H1 (cell line): ENCODE results near the gene TSPAN1. TPM values are rescaled to one million over a fixed set of nuclear protein-coding genes. Genes with fewer than 3 reads are reported as not detected.

Source experiments
- CTCF ChIA-PET: fragments of 300-600 bp; sonication (Branson Sonifier 250); formaldehyde crosslinking; loops from one replicate; lab custom pipeline; 2021; ENCODE audit not compliant: partially characterized antibody; lab: Charles Lee
- POLR2A ChIA-PET: fragments of 300-600 bp; sonication (Branson Sonifier 250); formaldehyde crosslinking; loops from one replicate; lab custom pipeline; 2021; ENCODE audit warnings: inconsistent platforms; ENCODE audit not compliant: partially characterized antibody; lab: Charles Lee
- DNase-seq, 2 experiments: peaks; one replicate each; pipeline versions ENCODE4 v3.0.0 to v3.0.0-alpha.2; 2010 to 2022; ENCODE audit warnings: low spot score in 2 of 2, low read depth in 1 of 2, mixed read lengths in 1 of 2
- FAIRE-seq: peaks from 2 replicates; lab custom pipeline; 2011; peaks lifted over from hg19 to GRCh38; lab: Jason Lieb, UNC
- H2AFZ ChIP-seq: 2 replicates; pipeline ENCODE4 v1.8.1; 2012; ENCODE audit warnings: low read length, inconsistent platforms
- H2AK5ac ChIP-seq: 2 replicates; pipeline ENCODE4 v1.6.1; 2013; ENCODE audit warnings: low read depth, low read length
- H2BK120ac ChIP-seq: replicated peaks from 2 replicates; pipeline ENCODE3; 2013; ENCODE audit warnings: low read depth, low read length, inconsistent platforms
- H2BK12ac ChIP-seq: 2 replicates; pipeline ENCODE4 v1.6.1; 2013; ENCODE audit warnings: low read depth, low read length
- H2BK15ac ChIP-seq: 2 replicates; pipeline ENCODE4 v1.6.1; 2013; ENCODE audit warnings: low read length
- H2BK20ac ChIP-seq: 2 replicates; pipeline ENCODE4 v1.6.1; 2013; ENCODE audit warnings: low read length
- H2BK5ac ChIP-seq: 2 replicates; pipeline ENCODE4 v1.6.1; 2013; ENCODE audit warnings: low read depth, low read length
- H3K14ac ChIP-seq: 2 replicates; pipeline ENCODE4 v1.6.1; 2013; ENCODE audit warnings: inconsistent platforms; ENCODE audit not compliant: insufficient read length
- H3K18ac ChIP-seq: 2 replicates; pipeline ENCODE4 v1.6.1; 2013; ENCODE audit warnings: low read length; ENCODE audit errors: extremely low read depth
- H3K23ac ChIP-seq: 2 replicates; pipeline ENCODE4 v1.6.1; 2013; ENCODE audit warnings: inconsistent platforms; ENCODE audit not compliant: insufficient read length
- H3K23me2 ChIP-seq: 2 replicates; pipeline ENCODE4 v1.6.1; 2013; ENCODE audit warnings: low read depth, low read length
- H3K27ac ChIP-seq: 2 replicates; pipeline ENCODE4 v1.6.1; 2011; ENCODE audit warnings: low read depth, low read length, inconsistent platforms
- H3K27me3 ChIP-seq, 4 experiments: replicated peaks in 1 of 4; 1 replicate in 1 of 4; 2 replicates in 3 of 4; pipeline versions ENCODE4 v1.6.1 to v1.8.1; 2011 to 2013; ENCODE audit warnings: low read length in 3 of 4, mild to moderate bottlenecking in 3 of 4, inconsistent platforms in 2 of 4, mixed read lengths in 2 of 4, moderate library complexity in 1 of 4; ENCODE audit not compliant: control insufficient read depth in 3 of 4, insufficient read depth in 3 of 4; ENCODE audit errors: extremely low read depth in 1 of 4
- H3K36me3 ChIP-seq, 4 experiments: 2 replicates each; pipeline versions ENCODE4 v1.6.1 to v1.8.1; 2011 to 2013; ENCODE audit warnings: mild to moderate bottlenecking in 4 of 4, low read length in 3 of 4, moderate library complexity in 2 of 4, control low read depth in 1 of 4, inconsistent platforms in 1 of 4; ENCODE audit not compliant: insufficient read depth in 4 of 4, control insufficient read depth in 2 of 4
- H3K4ac ChIP-seq: replicated peaks from 2 replicates; pipeline ENCODE3; 2013; ENCODE audit warnings: low read length, low read depth, mixed read lengths, inconsistent platforms; ENCODE audit not compliant: insufficient read length
- H3K4me1 ChIP-seq, 4 experiments: replicated peaks in 1 of 4; 1 replicate in 1 of 4; 2 replicates in 3 of 4; pipeline versions ENCODE4 v1.6.1 to v1.8.1; 2011 to 2013; ENCODE audit warnings: low read length in 3 of 4, inconsistent platforms in 2 of 4, mixed read lengths in 1 of 4; ENCODE audit not compliant: insufficient read depth in 4 of 4, control insufficient read depth in 3 of 4
- H3K4me2 ChIP-seq, 2 experiments: 2 replicates each; pipeline versions ENCODE4 v1.6.1 to v1.8.1; 2011 to 2013; ENCODE audit warnings: low read depth in 2 of 2, low read length in 2 of 2, control low read depth in 1 of 2, inconsistent platforms in 1 of 2, mild to moderate bottlenecking in 1 of 2; ENCODE audit not compliant: insufficient read depth in 1 of 2
- H3K4me3 ChIP-seq, 4 experiments: fragments of 200-600, 300-600 bp in 1 of 4; sonication (generic), shearing (Covaris generic), sonication (Bioruptor Twin) in 1 of 4; 2 replicates each; pipeline versions ENCODE4 v1.5.1 to v1.8.1; 2011 to 2016; ENCODE audit warnings: low read length in 4 of 4, low read depth in 3 of 4, control low read depth in 2 of 4, inconsistent platforms in 2 of 4, mild to moderate bottlenecking in 2 of 4, mixed read lengths in 1 of 4, moderate library complexity in 1 of 4; ENCODE audit not compliant: insufficient read depth in 2 of 4; ENCODE audit errors: extremely low read depth in 1 of 4
- H3K56ac ChIP-seq: replicated peaks from 2 replicates; pipeline ENCODE3; 2013; ENCODE audit warnings: low read depth, mild to moderate bottlenecking, mixed read lengths, low read length, inconsistent platforms; ENCODE audit not compliant: insufficient read length
- H3K79me1 ChIP-seq: 2 replicates; pipeline ENCODE4 v1.6.1; 2013; ENCODE audit warnings: low read depth, low read length, control low read depth
- H3K79me2 ChIP-seq, 2 experiments: 2 replicates each; pipeline versions ENCODE4 v1.6.1 to v1.8.1; 2012 to 2013; ENCODE audit warnings: low read length in 2 of 2, mild to moderate bottlenecking in 2 of 2, inconsistent platforms in 1 of 2; ENCODE audit not compliant: insufficient read depth in 2 of 2, control insufficient read depth in 1 of 2
- H3K9ac ChIP-seq, 4 experiments: replicated peaks in 1 of 4; 1 replicate in 1 of 4; 2 replicates in 3 of 4; pipeline versions ENCODE4 v1.6.1 to v1.8.1; 2011 to 2013; ENCODE audit warnings: low read depth in 3 of 4, low read length in 3 of 4, control low read depth in 2 of 4, mild to moderate bottlenecking in 2 of 4, moderate library complexity in 2 of 4, inconsistent platforms in 1 of 4; ENCODE audit errors: extremely low read depth in 1 of 4
- H3K9me3 ChIP-seq, 2 experiments: 2 replicates each; pipeline versions ENCODE4 v1.6.1 to v1.8.1; 2012 to 2013; ENCODE audit warnings: mild to moderate bottlenecking in 2 of 2, moderate library complexity in 2 of 2, control low read depth in 1 of 2, inconsistent platforms in 1 of 2, low read depth in 1 of 2, low read length in 1 of 2, mixed read lengths in 1 of 2; ENCODE audit not compliant: insufficient read depth in 2 of 2
- H4K20me1 ChIP-seq, 2 experiments: replicated peaks in 1 of 2; 2 replicates each; pipeline versions ENCODE3 to v1.8.1; 2011 to 2013; ENCODE audit warnings: inconsistent platforms in 2 of 2, low read length in 2 of 2, mild to moderate bottlenecking in 1 of 2; ENCODE audit not compliant: insufficient read depth in 2 of 2, control insufficient read depth in 1 of 2
- H4K5ac ChIP-seq: 2 replicates; pipeline ENCODE4 v1.6.1; 2013; ENCODE audit warnings: low read length, low read depth, mixed read lengths, inconsistent platforms; ENCODE audit not compliant: insufficient read length
- H4K8ac ChIP-seq: 2 replicates; pipeline ENCODE4 v1.8.0; 2013; ENCODE audit warnings: mild to moderate bottlenecking, moderate library complexity, low read length, inconsistent platforms; ENCODE audit not compliant: insufficient read depth; ENCODE audit errors: extremely low read depth
- H4K91ac ChIP-seq: replicated peaks from 2 replicates; pipeline ENCODE3; 2013; ENCODE audit warnings: low read length, mixed read lengths, inconsistent platforms; ENCODE audit not compliant: insufficient read length
- EP300 ChIP-seq, 2 experiments: IDR thresholded peaks; 1 replicate in 1 of 2; 2 replicates in 1 of 2; pipeline ENCODE4 v1.6.1; 2011 to 2012; ENCODE audit warnings: low read depth in 2 of 2, low read length in 2 of 2, mild to moderate bottlenecking in 2 of 2, borderline replicate concordance in 1 of 2, inconsistent platforms in 1 of 2, moderate library complexity in 1 of 2
- WGBS, 2 experiments: shearing (Covaris generic) in 1 of 2; methylation state at CpG; one replicate each; pipeline versions ENCODE4 v1.1.6 to v1.1.7; 2013 to 2015; ENCODE audit warnings: low lambda C conversion rate in 2 of 2, mixed read lengths in 2 of 2, inconsistent platforms in 1 of 2, low coverage in 1 of 2, missing lambda C conversion rate in 1 of 2; ENCODE audit not compliant: insufficient replicate concordance in 2 of 2, insufficient coverage in 1 of 2, insufficient read length in 1 of 2; ENCODE audit errors: extremely low coverage in 1 of 2, missing lambda C conversion rate in 1 of 2; 5-methylcytosine and 5-hydroxymethylcytosine counted together
- polyA plus RNA-seq, 7 experiments: library from polyadenylated mRNA; depleted of rRNA in 3 of 7; stranded (reverse) in 5 of 7; unstranded in 2 of 7; fragments of >200 nt in 5 of 7; fragments of 200-250 nt in 2 of 7; gene quantifications; 1 replicate in 5 of 7; 2 replicates in 1 of 7; 4 replicates in 1 of 7; pipeline versions ENCODE4 v1.2.1 to v1.2.3, GENCODE V29; 2011 to 2013; ENCODE audit warnings: missing spikeins in 2 of 7, mixed read lengths in 2 of 7
- total RNA-seq: library from RNA; stranded (reverse); fragmentation: NEBNext Ultra II Directional; extraction: Animal tissue kit (Norgen Biotek cat#: 25700); gene quantifications from 2 replicates; pipeline ENCODE4 v1.2.1, GENCODE V29; 2021

Gene TSPAN1
- total and polyA plus RNA-seq, 2 of the 8 experiments (the other 6 are each of a cell fraction or from before 2014, with no cell fraction given), result 0.05 TPM; not detected in 1

GRCh38 chr1:46133781-46134350, 41.0 kb upstream of the TSPAN1 start:
- peak overlapping the region; percentile 40 to 89 (median 70); a peak in 7 of 8 replicates for H3K4me3 ChIP-seq
- H2BK12ac ChIP-seq, result no peak overlapping the region
- no peak for FAIRE-seq
- H4K20me1 ChIP-seq, result peaks cover 0 to 3% of the 10 kb centered on the region in 2 experiments
- H2BK120ac ChIP-seq, result no peak overlapping the region
- H3K9ac ChIP-seq, result peak overlapping the region in 2 of 4 experiments; percentile 52 to 81; a peak in 2 of 7 replicates
- H2BK15ac ChIP-seq, result peak overlapping the region; percentile 78; the same call in 1 of the 2 replicates
- H2BK5ac ChIP-seq, result peak overlapping the region; percentile 81; the same call in 1 of the 2 replicates
- H2AK5ac ChIP-seq, result no peak overlapping the region
- peak overlapping the region; percentile 16 for H3K4ac ChIP-seq
- H3K4me2 ChIP-seq, result peak overlapping the region; percentile 89 to 93
- H3K79me1 ChIP-seq, result no peaks in the 10 kb centered on the region
- H3K4me1 ChIP-seq, result peaks cover 0 to 8% (median 5%) of the 10 kb centered on the region in 4 experiments; a peak in 5 of 7 replicates
- no peak overlapping the region for H4K5ac ChIP-seq
- H3K56ac ChIP-seq, result no peak overlapping the region
- H3K36me3 ChIP-seq, result no peaks in the 10 kb centered on the region
- peak overlapping the region; percentile 93; the same call in 1 of the 2 replicates for H3K18ac ChIP-seq
- TF ChIP-seq EP300 (IDR thresholded peaks at IDR 0.05; ENCODE audit: borderline replicate concordance in 1 of 2, low read depth in 2 of 2, low read length in 2 of 2), result no peak
- H3K79me2 ChIP-seq, result peaks cover 0 to 22% of the 10 kb centered on the region in 2 experiments; a peak in 2 of 4 replicates
- no peak overlapping the region for H2BK20ac ChIP-seq
- H3K23me2 ChIP-seq, result peaks cover 10% of the 10 kb centered on the region
- no peaks in the 10 kb centered on the region for H3K9me3 ChIP-seq
- CTCF ChIA-PET, result interaction anchor here (0.6 to 1.6 kb wide), 4 partner anchors 13 to 90 kb away, joined by 3 to 4 read pairs (median 3); no protein-coding TSS in a partner anchor
- no peak overlapping the region for H3K23ac ChIP-seq
- no peak overlapping the region for H3K27ac ChIP-seq
- POLR2A ChIA-PET, result interaction anchor here (2.2 kb wide), 1 partner anchor 48 kb away, joined by 6 read pairs; no protein-coding TSS in a partner anchor
- no peak overlapping the region for H4K91ac ChIP-seq
- WGBS, 2 experiments, result 59% methylated on average over 3 of the region's 3 CpGs; no CpG with 5 or more reads in 1 of the 2 experiments
- no peak overlapping the region for H4K8ac ChIP-seq
- no peaks in the 10 kb centered on the region for H3K27me3 ChIP-seq
- no peak overlapping the region; the same call in 1 of the 2 replicates for H2AFZ ChIP-seq
- DNase-seq, result no peak
- H3K14ac ChIP-seq, result no peak overlapping the region
